HG03439 (cell line): ENCODE results near the gene GLP1R.

Experiments used
- ATAC-seq: cut with Tn5 transposase; IDR thresholded peaks from one replicate; pipeline ENCODE4 v1.9.1; 2021; ENCODE audit warnings: mild to moderate bottlenecking, moderate library complexity; ENCODE audit not compliant: unreplicated experiment

GLP1R gene

DNA sequence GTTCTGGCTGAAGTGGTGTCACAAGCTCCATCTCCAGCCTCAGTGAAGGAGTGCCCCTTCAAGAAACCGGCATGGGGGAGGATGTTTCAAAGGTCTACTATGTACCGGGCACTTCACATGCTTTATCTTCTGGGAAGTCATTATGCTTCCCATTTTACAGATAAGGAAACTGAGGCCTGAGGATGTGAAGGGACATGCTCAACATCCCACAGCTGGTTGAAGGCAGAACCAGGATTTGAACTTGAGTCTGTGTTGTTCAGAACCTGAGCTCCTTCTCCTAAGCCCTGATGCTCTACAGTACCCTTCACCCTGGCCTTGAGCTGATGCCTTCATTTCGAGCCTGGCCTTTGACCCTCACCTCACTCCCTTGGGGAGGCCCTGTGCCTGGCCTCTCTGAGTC is 13.0 kb downstream of the GLP1R start:
- no peak for ATAC-seq

DNA sequence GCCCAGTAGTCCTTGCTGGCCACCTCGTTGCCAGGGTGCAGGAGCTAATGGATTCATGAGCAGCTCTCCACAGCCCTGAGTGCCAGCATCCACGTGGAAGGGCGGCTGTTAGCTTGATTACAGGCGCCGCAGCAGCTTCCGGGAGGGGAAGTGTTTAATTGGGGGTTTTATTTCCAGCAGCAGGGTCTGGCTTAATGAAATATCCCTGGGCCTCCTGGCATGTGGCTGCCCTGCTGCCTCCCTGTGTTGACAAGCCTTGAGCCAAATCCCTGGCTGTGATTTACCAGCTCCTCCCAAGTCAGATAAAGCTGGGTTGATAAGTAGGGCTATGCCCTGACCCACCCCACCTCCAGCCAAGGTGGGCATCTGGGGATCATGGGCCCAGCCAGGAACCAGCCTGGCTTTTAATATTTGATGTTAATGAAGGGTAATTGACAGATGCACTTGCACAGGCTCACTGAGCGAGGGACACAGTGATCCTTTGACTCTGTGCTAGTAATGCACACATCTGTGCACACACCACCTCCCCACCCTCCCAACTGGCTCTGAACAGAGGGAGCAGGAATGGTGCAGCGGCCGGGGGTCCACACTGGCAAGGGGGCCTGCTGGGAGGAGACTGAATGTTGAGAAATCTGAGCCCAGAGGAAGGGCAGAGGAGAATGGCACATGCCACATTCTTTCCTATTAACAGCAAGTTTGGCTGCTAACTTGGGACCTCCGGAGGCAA is 13.6 kb downstream of the GLP1R start:
- no peak for ATAC-seq

DNA sequence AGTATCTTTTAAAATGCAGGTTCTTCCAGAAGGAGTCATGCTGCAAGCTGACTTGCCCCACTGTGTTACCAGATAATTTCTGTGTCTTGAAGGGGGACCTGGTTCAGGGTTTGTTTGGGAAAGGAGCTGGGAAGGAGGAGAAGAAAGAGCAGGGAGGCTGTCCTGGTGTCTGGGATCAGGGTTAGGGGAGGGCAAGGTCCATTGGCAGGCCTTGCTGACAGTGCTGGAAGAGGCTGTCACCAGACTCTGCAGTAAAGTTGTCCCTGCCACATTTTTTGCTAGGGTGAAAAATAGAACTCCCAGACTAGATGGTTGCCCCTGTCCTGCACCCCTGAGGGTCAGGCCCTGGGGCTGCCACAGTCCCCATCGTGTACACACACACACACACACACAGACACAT is 14.9 kb downstream of the GLP1R start:
- no peak for ATAC-seq

DNA sequence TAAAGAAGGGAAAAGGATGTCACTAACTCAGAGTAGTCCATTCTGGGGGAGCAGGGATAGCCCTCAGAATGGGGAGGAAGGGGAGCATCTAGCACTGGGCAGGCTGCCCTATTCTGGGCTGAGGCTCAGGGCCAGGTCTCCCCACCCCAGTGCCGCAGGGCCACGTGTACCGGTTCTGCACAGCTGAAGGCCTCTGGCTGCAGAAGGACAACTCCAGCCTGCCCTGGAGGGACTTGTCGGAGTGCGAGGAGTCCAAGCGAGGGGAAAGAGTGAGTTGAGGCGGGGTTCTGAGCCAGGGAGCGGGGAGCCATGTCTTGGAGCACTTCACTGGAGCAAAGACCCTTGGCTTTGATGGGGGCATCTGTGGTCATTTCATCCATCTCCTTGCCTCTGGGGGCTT is 17.0 kb downstream of the GLP1R start:
- ATAC-seq, result no peak

DNA sequence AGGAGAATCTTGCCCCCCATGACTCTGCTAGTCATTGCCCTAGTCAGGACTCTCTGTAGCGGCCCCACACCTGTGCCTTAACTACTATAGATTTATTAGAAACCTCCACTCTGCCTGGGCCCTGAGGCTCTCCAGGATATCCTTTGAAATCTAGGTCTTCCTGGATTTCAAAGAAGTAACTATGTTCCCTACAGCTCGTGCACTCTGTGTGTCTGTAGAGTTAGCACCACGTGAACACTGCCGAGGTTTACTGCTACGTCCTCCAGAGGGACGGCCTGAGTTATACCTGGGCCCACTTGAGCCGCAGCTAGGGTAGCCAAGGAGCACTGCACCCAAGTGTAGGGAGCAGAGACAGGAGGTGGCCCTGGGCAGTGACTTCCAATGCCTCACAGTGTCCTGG is 19.8 kb downstream of the GLP1R start:
- no peak for ATAC-seq

DNA sequence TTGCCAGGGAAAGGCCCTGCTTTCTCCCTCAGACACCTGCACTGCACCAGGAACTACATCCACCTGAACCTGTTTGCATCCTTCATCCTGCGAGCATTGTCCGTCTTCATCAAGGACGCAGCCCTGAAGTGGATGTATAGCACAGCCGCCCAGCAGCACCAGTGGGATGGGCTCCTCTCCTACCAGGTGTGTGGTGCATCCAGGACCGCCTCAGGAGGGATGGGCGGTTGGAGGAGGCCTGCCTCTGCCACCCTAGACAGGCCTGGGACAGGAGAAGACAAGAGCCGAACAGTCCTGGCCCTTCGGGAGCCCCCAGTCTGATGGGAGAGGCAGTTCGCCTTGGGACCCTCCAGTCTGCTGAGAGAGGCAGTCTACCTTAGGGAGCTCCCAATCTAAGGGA is 24.2 kb downstream of the GLP1R start:
- no peak for ATAC-seq

DNA sequence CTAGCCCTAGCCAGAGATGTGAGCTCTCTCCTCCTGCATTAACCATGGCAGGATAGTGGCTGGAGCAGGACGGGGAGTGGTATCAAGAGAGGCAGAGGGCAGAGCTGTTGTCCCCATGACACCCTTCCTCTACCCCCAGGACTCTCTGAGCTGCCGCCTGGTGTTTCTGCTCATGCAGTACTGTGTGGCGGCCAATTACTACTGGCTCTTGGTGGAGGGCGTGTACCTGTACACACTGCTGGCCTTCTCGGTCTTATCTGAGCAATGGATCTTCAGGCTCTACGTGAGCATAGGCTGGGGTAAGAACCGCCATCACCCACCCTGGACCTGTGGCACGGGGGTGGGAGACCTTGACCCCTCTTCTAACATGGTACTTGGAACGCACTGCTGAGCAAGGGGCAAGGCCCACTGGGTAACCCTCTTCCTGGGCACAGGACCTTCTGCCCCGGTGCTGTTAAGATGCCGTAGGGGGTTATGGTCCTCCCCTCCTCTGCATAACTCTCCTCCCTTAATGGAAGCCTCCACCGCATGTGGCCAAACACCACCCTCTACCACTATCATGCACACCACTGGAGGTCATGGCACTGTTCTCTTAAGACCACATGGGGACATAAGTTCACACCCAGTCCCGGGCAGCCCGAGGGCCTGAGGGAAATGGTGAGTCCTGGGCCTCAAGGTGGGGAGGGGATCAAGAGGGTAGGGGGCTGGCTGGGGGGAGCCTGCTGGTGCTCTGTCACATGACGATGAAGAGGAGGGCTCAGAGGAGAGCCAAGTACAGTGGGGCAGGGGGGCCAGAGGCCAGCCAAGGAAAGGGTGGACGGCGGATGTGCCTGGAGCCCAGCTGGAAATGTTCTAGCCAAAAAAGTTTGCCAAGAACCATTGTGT is 25.1 kb downstream of the GLP1R start:
- ATAC-seq, result no peak

DNA sequence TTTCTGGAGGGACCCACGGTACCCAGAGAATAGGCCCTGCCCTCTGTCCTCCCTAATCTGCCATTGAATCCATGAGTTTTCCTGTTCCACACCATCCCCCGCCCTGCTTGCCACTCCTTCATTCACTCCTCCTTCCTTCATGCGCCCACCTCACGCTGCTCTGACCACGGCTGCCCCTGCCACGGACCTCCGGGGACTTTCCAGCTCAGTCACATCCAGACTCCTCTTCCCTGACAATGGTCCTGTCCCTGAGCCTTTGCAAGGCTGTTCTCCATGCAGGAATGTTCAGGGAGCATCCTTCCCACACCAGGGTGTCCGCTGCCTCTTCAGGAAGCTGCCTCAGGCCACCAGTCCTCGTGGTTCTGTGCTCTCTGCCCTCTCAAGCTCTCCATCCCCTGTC is 25.9 kb downstream of the GLP1R start:
- ATAC-seq, result no peak

DNA sequence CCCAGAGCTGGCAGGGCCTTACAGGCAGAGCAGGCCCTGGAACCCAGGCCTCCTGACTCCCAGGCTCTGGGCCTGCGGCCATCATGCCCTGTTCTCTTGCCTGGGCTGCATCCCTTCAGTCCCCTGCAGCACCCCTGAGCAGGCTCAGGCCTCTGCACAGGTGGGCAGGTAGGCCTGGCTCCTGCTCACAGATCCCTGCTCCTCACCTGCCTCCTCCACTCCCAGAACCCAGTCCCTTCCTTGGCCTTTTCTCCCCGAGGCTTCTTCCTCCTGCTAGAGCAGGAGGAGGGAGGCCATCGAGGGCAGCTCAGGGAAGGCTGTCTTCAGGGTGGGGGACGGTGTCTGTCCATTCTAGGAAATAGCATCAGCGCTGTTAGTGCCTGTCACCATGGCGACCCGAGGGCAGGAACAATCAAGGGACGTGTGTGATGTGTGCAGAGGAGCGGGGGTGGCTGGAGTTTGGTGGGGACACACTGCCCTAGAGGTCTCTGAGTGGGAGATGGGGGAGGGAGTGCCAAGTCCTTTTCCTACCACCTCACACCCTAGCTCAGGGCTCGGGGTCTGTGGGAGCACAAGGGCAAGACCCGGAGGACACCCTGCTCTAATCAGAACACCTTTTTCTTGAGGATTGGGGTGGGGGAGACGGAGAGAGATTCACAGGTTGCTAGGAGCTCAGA is 26.6 kb downstream of the GLP1R start:
- ATAC-seq, result no peak

DNA sequence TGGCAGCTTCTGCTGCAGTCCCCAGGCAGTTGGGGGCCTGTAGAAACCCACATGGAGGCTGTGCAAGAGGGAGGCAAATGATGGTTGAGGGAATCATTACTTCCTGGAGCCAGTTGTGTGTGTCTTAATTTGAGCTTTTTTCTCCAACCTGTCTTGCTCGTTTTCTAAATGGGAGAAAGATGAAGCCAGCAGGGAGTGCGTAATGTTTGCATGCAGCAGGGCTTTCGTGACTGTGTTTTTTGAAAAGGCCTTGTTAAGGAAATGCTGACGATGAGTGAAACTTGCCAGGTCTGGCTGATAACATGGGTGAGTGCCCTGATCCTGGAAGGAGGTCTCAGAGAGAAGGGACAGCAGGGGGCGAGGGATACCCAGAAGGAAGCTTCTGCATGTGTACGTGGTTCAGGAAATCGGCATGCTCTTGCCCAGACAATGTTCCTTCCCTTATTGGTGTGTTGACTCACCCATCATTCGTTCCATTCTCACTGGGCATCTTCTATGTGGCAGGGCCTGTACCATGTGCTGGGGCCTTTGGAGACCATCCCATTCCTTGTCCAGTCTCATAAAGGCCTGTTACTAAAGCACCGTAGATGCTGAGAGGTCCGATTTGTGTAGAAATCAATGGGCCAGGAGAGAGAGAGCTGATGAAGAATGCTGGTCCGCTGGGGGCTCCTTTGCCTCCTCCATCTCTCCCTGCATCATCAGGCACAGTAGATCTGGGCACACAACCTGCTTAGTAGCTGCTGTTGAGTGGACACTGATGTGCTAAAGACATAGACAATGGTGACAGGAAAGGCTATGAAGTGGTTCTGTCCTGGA is 27.4 kb downstream of the GLP1R start:
- no peak for ATAC-seq

DNA sequence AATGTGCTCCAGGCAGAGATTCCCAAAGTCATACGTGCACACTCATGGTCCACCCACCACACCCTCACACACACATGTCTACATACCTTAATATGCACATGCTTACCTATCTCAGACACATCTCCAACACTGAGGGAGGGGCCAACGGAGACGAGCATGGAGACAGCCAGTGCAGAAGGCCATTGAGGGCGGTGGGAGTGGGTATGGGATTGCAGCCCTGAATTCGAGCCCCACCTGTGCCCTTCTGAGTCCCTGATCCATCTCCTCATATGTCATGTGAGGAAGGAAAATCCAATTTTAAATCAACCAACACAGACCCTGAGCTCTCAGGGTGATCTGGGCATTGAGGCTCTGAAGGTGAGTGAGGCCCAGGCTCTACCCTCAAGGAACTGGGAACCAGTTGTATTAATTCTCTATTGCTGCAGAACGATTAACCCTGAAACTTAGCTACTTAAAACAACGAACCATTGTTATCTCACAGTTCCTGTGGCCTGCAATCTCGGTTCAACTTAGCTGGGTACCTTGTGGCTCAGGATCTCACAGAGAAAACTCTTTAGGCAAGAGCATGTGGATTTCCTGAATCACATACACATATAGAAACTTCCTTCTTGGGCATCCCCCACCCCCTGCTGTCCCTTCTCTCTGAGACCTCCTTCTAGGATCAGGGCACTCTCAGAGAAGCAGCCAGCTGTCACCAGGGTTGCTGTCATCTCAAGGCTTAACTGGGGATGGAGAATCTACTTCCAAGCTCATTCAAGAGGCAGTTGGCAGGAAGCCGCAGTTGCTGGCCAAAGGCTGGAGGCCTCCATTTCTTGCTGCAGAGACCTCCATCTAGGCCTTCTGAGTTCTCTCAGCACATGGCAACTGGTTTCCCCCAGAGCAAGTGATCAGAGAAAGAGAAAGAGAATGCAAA is 28.3 kb downstream of the GLP1R start:
- ATAC-seq, result no peak

DNA sequence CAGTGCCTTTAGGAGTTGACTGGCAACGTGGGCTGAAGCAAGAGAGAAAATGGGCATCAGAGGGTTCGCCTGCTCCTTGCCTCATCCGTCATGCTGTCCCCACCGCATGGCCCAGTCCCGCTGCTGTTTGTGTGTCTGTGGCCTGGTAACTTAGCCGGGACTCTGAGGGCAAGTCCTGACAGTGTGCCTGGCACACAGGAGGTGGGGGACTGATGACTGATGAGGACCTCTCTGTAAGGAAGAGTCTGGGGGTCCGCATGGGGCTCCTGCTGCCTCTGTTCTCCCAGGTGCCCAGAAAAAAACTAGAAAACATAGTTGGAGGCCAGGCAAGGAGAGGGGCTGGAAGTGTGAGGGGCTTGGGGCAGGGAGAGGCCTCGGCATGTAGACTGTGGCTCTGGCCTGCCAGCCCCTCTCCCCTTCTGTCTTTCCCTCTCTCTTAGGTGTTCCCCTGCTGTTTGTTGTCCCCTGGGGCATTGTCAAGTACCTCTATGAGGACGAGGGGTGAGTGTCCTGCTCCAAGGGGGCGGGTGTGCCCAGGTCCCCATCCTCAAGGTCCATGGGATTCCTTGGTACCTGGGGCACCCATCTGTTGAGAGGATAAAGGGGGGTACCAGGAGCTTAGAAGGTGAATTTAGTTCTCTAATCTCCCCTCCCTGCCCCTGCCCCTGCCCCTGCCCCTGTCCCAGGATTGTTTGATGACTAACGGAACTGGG is 29.5 kb downstream of the GLP1R start:
- no peak for ATAC-seq

DNA sequence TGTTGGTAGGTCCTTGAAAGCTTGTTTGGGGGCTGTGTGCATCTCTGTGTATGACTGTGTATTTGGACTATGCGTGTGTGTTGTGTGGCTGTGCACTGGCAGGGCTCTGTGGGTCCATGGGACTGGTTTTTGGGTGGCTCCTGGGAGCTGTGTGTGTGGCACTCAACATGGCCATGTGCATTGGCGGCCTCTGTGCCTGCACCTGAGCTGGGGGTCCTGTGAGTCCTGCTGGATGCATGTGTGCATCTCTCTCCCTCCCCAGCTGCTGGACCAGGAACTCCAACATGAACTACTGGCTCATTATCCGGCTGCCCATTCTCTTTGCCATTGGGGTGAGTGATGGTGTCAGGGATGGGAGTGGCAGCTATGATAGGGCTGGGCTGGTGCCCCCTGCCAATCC is 30.1 kb downstream of the GLP1R start:
- no peak for ATAC-seq

DNA sequence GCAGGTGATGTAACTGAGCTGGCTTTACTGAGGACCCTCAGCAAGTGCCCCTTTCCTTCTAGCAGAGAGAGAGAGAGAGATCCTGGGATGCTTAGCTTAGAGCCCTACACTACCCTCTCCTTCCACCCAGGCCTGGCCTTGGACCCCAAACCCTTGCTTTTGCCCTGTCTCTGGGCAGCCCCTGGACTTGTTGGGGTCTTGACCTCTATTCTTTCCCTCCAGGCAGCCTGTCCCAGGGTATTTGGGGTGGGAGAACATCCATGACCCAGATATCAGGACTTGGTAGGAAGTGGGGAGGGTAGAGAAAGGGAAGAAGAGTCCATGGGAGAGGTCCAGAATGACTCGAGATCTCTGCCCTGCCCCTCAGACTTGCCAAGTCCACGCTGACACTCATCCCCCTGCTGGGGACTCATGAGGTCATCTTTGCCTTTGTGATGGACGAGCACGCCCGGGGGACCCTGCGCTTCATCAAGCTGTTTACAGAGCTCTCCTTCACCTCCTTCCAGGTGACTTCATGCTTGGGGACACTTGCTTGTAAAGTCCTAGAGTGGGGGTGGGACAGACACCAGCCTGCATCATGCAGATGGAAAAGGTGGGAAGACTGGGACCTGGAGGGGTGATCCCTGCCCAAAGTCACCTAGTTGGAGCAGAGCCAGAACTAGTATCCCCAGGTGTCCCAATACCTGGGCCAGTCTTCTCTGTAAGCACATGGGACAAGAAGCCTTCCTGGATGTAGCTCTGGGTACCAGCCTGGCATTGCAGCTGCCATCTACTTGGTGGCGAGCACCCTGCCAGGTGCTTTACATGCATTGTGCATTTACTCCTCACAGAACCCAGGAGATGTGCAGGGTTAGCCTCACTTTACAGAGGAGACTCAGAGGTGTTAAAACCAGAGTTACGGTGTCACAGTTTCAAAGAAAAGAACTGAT is 30.9 kb downstream of the GLP1R start:
- ATAC-seq, result no peak

DNA sequence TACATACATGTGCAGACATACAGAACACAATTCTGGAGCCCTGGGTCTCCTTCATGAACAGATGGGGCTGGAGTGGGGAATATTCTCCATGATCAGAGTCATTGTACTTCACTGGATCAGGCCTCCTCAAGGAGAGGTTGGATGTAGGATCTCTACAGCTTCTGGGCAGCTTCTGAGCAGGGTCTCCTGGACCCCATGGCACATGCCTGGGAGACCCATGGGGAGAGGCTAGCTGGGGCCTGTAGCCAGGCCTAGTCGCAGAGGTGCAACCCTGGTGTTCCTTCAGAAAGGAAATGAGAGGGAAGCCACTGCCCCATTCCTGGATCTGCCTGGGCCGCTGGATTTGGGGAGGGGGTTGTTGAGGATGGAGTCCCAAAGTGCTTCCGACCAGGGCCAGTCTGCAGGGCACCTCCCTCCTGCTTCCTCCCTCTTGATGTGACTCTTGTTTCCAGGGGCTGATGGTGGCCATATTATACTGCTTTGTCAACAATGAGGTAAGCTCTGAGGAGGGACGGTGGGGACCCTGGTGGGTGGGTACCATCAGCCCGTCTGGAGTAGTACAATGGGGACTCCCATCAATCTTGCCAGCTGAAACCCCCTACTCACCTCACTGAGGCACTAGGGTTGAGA is 31.8 kb downstream of the GLP1R start:
- ATAC-seq, result no peak

DNA sequence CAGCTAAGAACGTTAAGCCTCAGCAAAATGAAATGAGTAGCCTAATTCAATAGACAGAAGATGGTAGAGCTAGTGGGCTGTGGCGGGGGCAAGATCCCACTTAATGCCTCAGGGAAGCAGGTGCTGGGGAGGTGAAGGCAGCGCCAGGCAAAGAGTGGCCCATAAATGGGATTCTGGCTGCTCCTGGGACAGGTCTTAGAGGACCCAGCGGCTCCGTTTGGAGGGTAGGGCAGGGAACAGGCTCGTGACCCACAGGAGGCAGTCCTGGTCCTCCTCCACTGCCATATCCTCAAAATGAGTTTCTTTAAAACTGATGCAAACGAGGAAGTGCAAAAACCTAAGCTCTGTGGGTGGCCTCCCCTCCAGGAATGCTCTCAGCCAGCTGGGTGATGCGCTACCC is 33.7 kb downstream of the GLP1R start:
- no peak for ATAC-seq

DNA sequence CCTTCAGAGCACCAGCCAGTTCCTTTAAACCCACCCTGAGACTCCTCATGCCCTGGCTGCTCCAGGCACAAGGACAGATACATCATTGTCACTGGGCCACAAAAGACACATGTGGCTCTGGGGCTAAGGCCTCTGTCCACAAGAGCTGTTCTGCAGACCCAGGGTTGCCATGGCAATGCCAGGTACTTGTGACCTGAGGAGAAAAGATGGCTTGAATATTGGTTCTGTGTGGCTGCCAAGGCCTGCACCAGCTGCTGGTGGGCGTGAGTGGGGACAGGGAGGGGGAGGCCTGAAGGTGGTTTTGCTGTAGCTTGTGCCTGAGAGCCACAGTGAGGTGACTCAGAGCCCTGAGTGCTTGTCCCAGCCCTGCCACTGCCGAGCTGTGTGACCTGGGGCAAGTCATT is 34.7 kb downstream of the GLP1R start:
- no peak for ATAC-seq

DNA sequence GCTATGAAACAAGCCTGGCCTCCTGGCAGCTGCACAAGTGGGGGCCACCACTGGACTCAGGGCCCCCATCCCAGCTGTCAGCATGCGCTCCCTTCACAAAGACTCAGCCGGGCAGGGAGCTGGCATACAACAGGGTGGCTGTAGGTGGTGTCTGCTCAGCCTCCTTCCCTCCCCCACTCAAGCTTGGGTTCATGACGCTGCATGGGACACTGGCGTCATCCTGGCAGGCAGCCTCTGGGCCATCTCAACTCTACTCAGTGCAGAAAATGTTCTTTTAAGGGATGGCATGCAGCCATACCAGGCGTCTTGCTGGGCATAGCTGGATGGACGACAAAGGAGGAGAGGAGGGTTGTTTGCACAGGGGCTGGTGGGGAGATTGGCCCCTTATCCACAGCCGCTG is 35.9 kb downstream of the GLP1R start:
- no peak for ATAC-seq
